Measurements from ENCODE around the gene CREB5. TPM values are rescaled to one million over a fixed set of nuclear protein-coding genes. Genes with fewer than 3 reads are reported as not detected.

Gene CREB5
- total and polyA plus RNA-seq, 2 experiments from 2014 or later, result 2.4 to 4.4 TPM

- H3K27me3 ChIP-seq (ENCODE audit: insufficient read depth), result no peaks in the 10 kb centered on the region
- DNase-seq (ENCODE audit: low spot score) (no peak), ATAC-seq (no peak)
- TF ChIP-seq, protein P1, sequence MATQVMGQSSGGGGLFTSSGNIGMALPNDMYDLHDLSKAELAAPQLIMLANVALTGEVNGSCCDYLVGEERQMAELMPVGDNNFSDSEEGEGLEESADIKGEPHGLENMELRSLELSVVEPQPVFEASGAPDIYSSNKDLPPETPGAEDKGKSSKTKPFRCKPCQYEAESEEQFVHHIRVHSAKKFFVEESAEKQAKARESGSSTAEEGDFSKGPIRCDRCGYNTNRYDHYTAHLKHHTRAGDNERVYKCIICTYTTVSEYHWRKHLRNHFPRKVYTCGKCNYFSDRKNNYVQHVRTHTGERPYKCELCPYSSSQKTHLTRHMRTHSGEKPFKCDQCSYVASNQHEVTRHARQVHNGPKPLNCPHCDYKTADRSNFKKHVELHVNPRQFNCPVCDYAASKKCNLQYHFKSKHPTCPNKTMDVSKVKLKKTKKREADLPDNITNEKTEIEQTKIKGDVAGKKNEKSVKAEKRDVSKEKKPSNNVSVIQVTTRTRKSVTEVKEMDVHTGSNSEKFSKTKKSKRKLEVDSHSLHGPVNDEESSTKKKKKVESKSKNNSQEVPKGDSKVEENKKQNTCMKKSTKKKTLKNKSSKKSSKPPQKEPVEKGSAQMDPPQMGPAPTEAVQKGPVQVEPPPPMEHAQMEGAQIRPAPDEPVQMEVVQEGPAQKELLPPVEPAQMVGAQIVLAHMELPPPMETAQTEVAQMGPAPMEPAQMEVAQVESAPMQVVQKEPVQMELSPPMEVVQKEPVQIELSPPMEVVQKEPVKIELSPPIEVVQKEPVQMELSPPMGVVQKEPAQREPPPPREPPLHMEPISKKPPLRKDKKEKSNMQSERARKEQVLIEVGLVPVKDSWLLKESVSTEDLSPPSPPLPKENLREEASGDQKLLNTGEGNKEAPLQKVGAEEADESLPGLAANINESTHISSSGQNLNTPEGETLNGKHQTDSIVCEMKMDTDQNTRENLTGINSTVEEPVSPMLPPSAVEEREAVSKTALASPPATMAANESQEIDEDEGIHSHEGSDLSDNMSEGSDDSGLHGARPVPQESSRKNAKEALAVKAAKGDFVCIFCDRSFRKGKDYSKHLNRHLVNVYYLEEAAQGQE (IDR thresholded peaks at IDR 0.05; ENCODE audit: unreplicated experiment), result no peak
- TF ChIP-seq STAT1 (IDR thresholded peaks at IDR 0.05; ENCODE audit: unreplicated experiment), result no peak
- no peak for TF ChIP-seq POLR2AphosphoS5 (IDR thresholded peaks at IDR 0.05; ENCODE audit: low read depth)
- no peak for TF ChIP-seq ETS1 (IDR thresholded peaks at IDR 0.05)
- no peak for TF ChIP-seq NANOG (IDR thresholded peaks at IDR 0.05; ENCODE audit: borderline replicate concordance)
- TF ChIP-seq ZNF331 (CRISPR knock-in tag; IDR thresholded peaks at IDR 0.05; ENCODE audit: low read depth), result no peak
- no peak for TF ChIP-seq ZNF114 (CRISPR knock-in tag; IDR thresholded peaks at IDR 0.05)
- no peak for TF ChIP-seq CTCF (conservative IDR thresholded peaks at IDR 0.05; ENCODE audit: low read depth in 2 of 2)
- TF ChIP-seq EZH2 (IDR thresholded peaks at IDR 0.05; ENCODE audit: low read depth, unreplicated experiment), result no peak
- no peak overlapping the region for H3K27ac ChIP-seq (ENCODE audit: low read depth)
- no peaks in the 10 kb centered on the region for H3K4me1 ChIP-seq (ENCODE audit: insufficient read depth)
- H3K27me3 Mint-ChIP-seq (ENCODE audit: insufficient read depth, low read depth, poor library complexity), result no peaks in the 10 kb centered on the region
- no peaks in the 10 kb centered on the region for H3K79me2 ChIP-seq (replicated peaks; ENCODE audit: insufficient read depth)
- H3K4me2 ChIP-seq, result no peak overlapping the region
- no peak overlapping the region for H3K4me3 ChIP-seq
- peak overlapping the region; percentile 67; the same call in 1 of the 2 replicates for H2AFZ ChIP-seq
- no peaks in the 10 kb centered on the region for H3F3A ChIP-seq (replicated peaks; ENCODE audit: low read depth)
- no peak overlapping the region for H3K4me3 Mint-ChIP-seq
- H3K9me2 ChIP-seq (ENCODE audit: insufficient read depth), result 0 out of 2 replicates have a peak, but pooled peaks cover 5% of the 10 kb centered on the region
- peaks cover 5% of the 10 kb centered on the region; the same call in 1 of the 2 replicates for H3K36me3 ChIP-seq (ENCODE audit: insufficient read depth)
- no peak overlapping the region for H3K27ac Mint-ChIP-seq
- no peaks in the 10 kb centered on the region for H3K36me3 Mint-ChIP-seq (ENCODE audit: low read depth)
- H3K9me3 Mint-ChIP-seq, result peaks cover 12% of the 10 kb centered on the region; the same call in 2 of the 3 replicates
- H3K4me1 Mint-ChIP-seq, result no peaks in the 10 kb centered on the region
- H4K20me1 ChIP-seq (replicated peaks; ENCODE audit: insufficient read depth), result no peaks in the 10 kb centered on the region
These were observed 130.1 kb downstream of the CREB5 start for GRCh38 chr7:28542410-28542809.
